NCI-H524 treated with DMSO at 0.1 percent for 48 hours (cell line): ENCODE results near the gene CACNG1.

Experiments
- DNase-seq: peaks from one replicate; lab custom pipeline; 2025; lab: John Stamatoyannopoulos, UW

Gene CACNG1

GRCh38 chr17:67044016-67044772 lies at the start of gene CACNG1:
TSS of gene CACNG1 (plus strand) at chr17:67044554. CDS start at chr17:67044661, 107 bp downstream.
- DNase-seq = no peak

- no peak for DNase-seq
Observed at GRCh38 chr17:66994930-66995535, 49.3 kb upstream of the CACNG1 start.

- DNase-seq = no peak
Observed at GRCh38 chr17:66995944-66996343, 48.4 kb upstream of the CACNG1 start.

- DNase-seq = no peak
Observed at GRCh38 chr17:66996926-66997325, 47.4 kb upstream of the CACNG1 start.

GRCh38 chr17:67003231-67003630 lies 41.1 kb upstream of the CACNG1 start:
- DNase-seq = no peak

- no peak for DNase-seq
Observed at GRCh38 chr17:67004181-67004580, 40.2 kb upstream of the CACNG1 start.

- no peak for DNase-seq
Observed at GRCh38 chr17:67007266-67007665, 37.1 kb upstream of the CACNG1 start.

- no peak for DNase-seq
Observed at GRCh38 chr17:67008101-67008500, 36.3 kb upstream of the CACNG1 start.

- DNase-seq = no peak
Observed at GRCh38 chr17:67011527-67012175, 32.7 kb upstream of the CACNG1 start.

- DNase-seq = no peak
Observed at GRCh38 chr17:67013891-67014290, 30.5 kb upstream of the CACNG1 start.

GRCh38 chr17:67015001-67015400 lies 29.4 kb upstream of the CACNG1 start:
- DNase-seq = no peak

GRCh38 chr17:67016039-67016762 lies 28.2 kb upstream of the CACNG1 start:
- no peak for DNase-seq

- no peak for DNase-seq
Observed at GRCh38 chr17:67017910-67018309, 26.4 kb upstream of the CACNG1 start.

- no peak for DNase-seq
Observed at GRCh38 chr17:67018471-67019434, 25.6 kb upstream of the CACNG1 start.

GRCh38 chr17:67019809-67020208 lies 24.5 kb upstream of the CACNG1 start:
- DNase-seq = no peak

GRCh38 chr17:67020293-67020766 lies 24.0 kb upstream of the CACNG1 start:
- no peak for DNase-seq

- DNase-seq = no peak
Observed at GRCh38 chr17:67021196-67021595, 23.2 kb upstream of the CACNG1 start.

- DNase-seq = no peak
Observed at GRCh38 chr17:67021743-67022450, 22.5 kb upstream of the CACNG1 start.

GRCh38 chr17:67022451-67022810 lies 21.9 kb upstream of the CACNG1 start:
- DNase-seq = no peak

GRCh38 chr17:67024736-67025135 lies 19.6 kb upstream of the CACNG1 start:
- DNase-seq = no peak
